SK-N-SH (cell line): Measurements from ENCODE around the gene OR52E8. TPM values are rescaled to one million over a fixed set of nuclear protein-coding genes. Genes with fewer than 3 reads are reported as not detected.

Source experiments
- CTCF ChIA-PET: fragments of 300-600, 350-600 bp; formaldehyde crosslinking; extraction: SDS; loops from one replicate; lab custom pipeline; 2021; lab: Yijun Ruan, JAX
- POLR2A ChIA-PET: fragments of 350-600 bp; sonication (Branson Sonifier 250); formaldehyde crosslinking; extraction: SDS; loops from one replicate; lab custom pipeline; 2020; ENCODE audit warnings: antibody characterized with exemption, inconsistent platforms; lab: Yijun Ruan, JAX
- DNase-seq: peaks from one replicate; pipeline ENCODE4 v3.0.0; 2012
- H2AFZ ChIP-seq: fragments of 200-600 bp; sonication (generic); 2 replicates; pipeline ENCODE4 v1.8.1; 2016; ENCODE audit warnings: antibody characterized with exemption, mild to moderate bottlenecking, low read depth
- H3F3A ChIP-seq: fragments of 200-600 bp; sonication (generic); replicated peaks from 2 replicates; pipeline ENCODE3; 2016; ENCODE audit warnings: antibody characterized with exemption, mild to moderate bottlenecking; ENCODE audit not compliant: insufficient read depth
- H3K27ac ChIP-seq, 2 experiments: fragments of 200-500 bp in 1 of 2; fragments of 200-600 bp in 1 of 2; sonication (Bioruptor generic) in 1 of 2; sonication (generic), shearing (Covaris generic) in 1 of 2; 2 replicates each; pipeline versions ENCODE4 v1.5.1 to v1.6.1; 2014 to 2016; ENCODE audit warnings: low read depth in 2 of 2, inconsistent platforms in 1 of 2, low read length in 1 of 2, mild to moderate bottlenecking in 1 of 2, mixed read lengths in 1 of 2
- H3K27me3 ChIP-seq: fragments of 200-600 bp; sonication (generic), shearing (Covaris generic); 2 replicates; pipeline ENCODE4 v1.6.1; 2016; ENCODE audit warnings: mixed run types; ENCODE audit not compliant: insufficient read depth
- H3K36me3 ChIP-seq, 2 experiments: fragments of 200-500 bp in 1 of 2; fragments of 200-600 bp in 1 of 2; sonication (Bioruptor generic) in 1 of 2; sonication (generic) in 1 of 2; replicated peaks in 1 of 2; 2 replicates each; pipeline versions ENCODE3 to v1.5.1; 2014 to 2016; ENCODE audit warnings: low read length in 1 of 2, mild to moderate bottlenecking in 1 of 2; ENCODE audit not compliant: insufficient read depth in 2 of 2, control insufficient read depth in 1 of 2
- H3K4me1 ChIP-seq, 2 experiments: fragments of 200-500 bp in 1 of 2; fragments of 200-600 bp in 1 of 2; sonication (Bioruptor generic) in 1 of 2; sonication (generic), shearing (Covaris generic) in 1 of 2; 2 replicates each; pipeline versions ENCODE4 v1.5.1 to v1.6.1; 2014 to 2016; ENCODE audit warnings: low read depth in 1 of 2, low read length in 1 of 2, mixed run types in 1 of 2; ENCODE audit not compliant: insufficient read depth in 2 of 2, control insufficient read depth in 1 of 2
- H3K4me2 ChIP-seq: fragments of 200-600 bp; sonication (generic), shearing (Covaris generic); 2 replicates; pipeline ENCODE4 v1.6.1; 2017; ENCODE audit warnings: mixed run types
- H3K4me3 ChIP-seq, 2 experiments: fragments of 200-500 bp in 1 of 2; fragments of 200-600 bp in 1 of 2; sonication (Bioruptor generic) in 1 of 2; sonication (generic), shearing (Covaris generic) in 1 of 2; 2 replicates each; pipeline versions ENCODE4 v1.5.1 to v1.8.1; 2014 to 2016; ENCODE audit warnings: low read depth in 2 of 2, inconsistent platforms in 1 of 2, low read length in 1 of 2, mild to moderate bottlenecking in 1 of 2, mixed read lengths in 1 of 2, moderate library complexity in 1 of 2
- H3K79me2 ChIP-seq: fragments of 200-600 bp; sonication (generic); 2 replicates; pipeline ENCODE4 v1.8.1; 2017; ENCODE audit warnings: mild to moderate bottlenecking; ENCODE audit not compliant: insufficient read depth
- H3K9ac ChIP-seq: fragments of 200-600 bp; sonication (generic); 2 replicates; pipeline ENCODE4 v1.6.1; 2017; ENCODE audit warnings: mixed run types
- H3K9me2 ChIP-seq: fragments of 200-600 bp; sonication (generic); 2 replicates; pipeline ENCODE4 v1.6.1; 2017; ENCODE audit warnings: mixed run types
- H3K9me3 ChIP-seq: fragments of 200-600 bp; sonication (generic); 2 replicates; pipeline ENCODE4 v1.6.1; 2017; ENCODE audit warnings: mixed run types, mild to moderate bottlenecking, moderate library complexity
- H4K20me1 ChIP-seq: fragments of 200-600 bp; sonication (generic); 2 replicates; pipeline ENCODE4 v1.6.1; 2017; ENCODE audit warnings: mild to moderate bottlenecking, mixed run types; ENCODE audit not compliant: insufficient read depth
- CTCF ChIP-seq: fragments of 200-600 bp; sonication (generic); IDR thresholded peaks from 2 replicates; pipeline ENCODE4 v1.6.1; 2017; ENCODE audit warnings: antibody characterized with exemption, mild to moderate bottlenecking, moderate library complexity
- ELF1 ChIP-seq: IDR thresholded peaks from 2 replicates; pipeline ENCODE4 v1.4.0; 2012
- EP300 ChIP-seq, 2 experiments: IDR thresholded peaks; 2 replicates each; pipeline versions ENCODE4 v1.4.0 to v1.6.1; 2012; ENCODE audit warnings: borderline replicate concordance in 1 of 2, low read depth in 1 of 2, low read length in 1 of 2
- FOXJ3 ChIP-seq: sonication (generic); formaldehyde crosslinking; IDR thresholded peaks from 2 replicates; pipeline ENCODE4 v1.5.1; 2020; ENCODE audit warnings: mild to moderate bottlenecking, missing genetic modification reagents
- GABPA ChIP-seq: IDR thresholded peaks from 2 replicates; pipeline ENCODE4 v1.4.0; 2012; ENCODE audit warnings: low read depth, mild to moderate bottlenecking
- GATA2 ChIP-seq: sonication (generic); formaldehyde crosslinking; IDR thresholded peaks from 2 replicates; pipeline ENCODE4 v1.5.0; 2020; ENCODE audit warnings: mild to moderate bottlenecking, missing genetic modification reagents
- IRF3 ChIP-seq: fragments of 150-350 bp; IDR thresholded peaks from 2 replicates; pipeline ENCODE4 v1.6.1; 2016; ENCODE audit warnings: mild to moderate bottlenecking, low read depth, low read length
- MEF2A ChIP-seq: IDR thresholded peaks from 2 replicates; pipeline ENCODE4 v1.4.0; 2012; ENCODE audit warnings: low read depth, borderline replicate concordance
- MXI1 ChIP-seq: IDR thresholded peaks from 2 replicates; pipeline ENCODE4 v1.6.1; 2012; ENCODE audit warnings: mild to moderate bottlenecking, low read depth, low read length, improper control_type of control experiment
- NRF1 ChIP-seq: IDR thresholded peaks from 2 replicates; pipeline ENCODE4 v1.6.1; 2012; ENCODE audit warnings: low read depth, mild to moderate bottlenecking, low read length
- PBX3 ChIP-seq: IDR thresholded peaks from 2 replicates; pipeline ENCODE4; 2012
- POLR2AphosphoS5 ChIP-seq: IDR thresholded peaks from 2 replicates; pipeline ENCODE4 v1.6.1; 2012; ENCODE audit warnings: low read depth, low read length
- REST ChIP-seq: IDR thresholded peaks from 2 replicates; pipeline ENCODE4 v1.6.1; 2012; ENCODE audit warnings: mild to moderate bottlenecking, low read depth, low read length, moderate library complexity
- RFX5 ChIP-seq: IDR thresholded peaks from 2 replicates; pipeline ENCODE4 v1.6.1; 2012; ENCODE audit warnings: mild to moderate bottlenecking, improper control_type of control experiment, low read length
- RXRA ChIP-seq: IDR thresholded peaks from 2 replicates; pipeline ENCODE4 v1.4.0; 2012; ENCODE audit warnings: low read depth, mild to moderate bottlenecking, borderline replicate concordance
- SIN3A ChIP-seq: IDR thresholded peaks from 2 replicates; pipeline ENCODE4 v1.6.1; 2012; ENCODE audit warnings: low read depth, mild to moderate bottlenecking, low read length, moderate library complexity, borderline replicate concordance
- SMC3 ChIP-seq: IDR thresholded peaks from 2 replicates; pipeline ENCODE4 v1.6.1; 2012; ENCODE audit warnings: low read depth, low read length, improper control_type of control experiment
- TEAD4 ChIP-seq: IDR thresholded peaks from 2 replicates; pipeline ENCODE4 v1.4.0; 2012; ENCODE audit warnings: mild to moderate bottlenecking, borderline replicate concordance; ENCODE audit not compliant: insufficient read depth
- YY1 ChIP-seq: IDR thresholded peaks from 2 replicates; pipeline ENCODE4 v1.4.0; 2012; ENCODE audit warnings: low read depth, mild to moderate bottlenecking
- WGBS: methylation state at CpG from one replicate; pipeline ENCODE4 v1.1.6; 2017; ENCODE audit warnings: low lambda C conversion rate; 5-methylcytosine and 5-hydroxymethylcytosine counted together
- polyA plus RNA-seq, 3 experiments: library from polyadenylated mRNA; depleted of rRNA; stranded (reverse); fragments of >200 nt; gene quantifications; 2 replicates each; pipeline ENCODE4 v1.2.3, GENCODE V29; 2012

OR52E8 gene
- polyA plus RNA-seq, 1 of the 3 experiments (the other 2 are of a cell fraction), result not detected

- TF ChIP-seq PBX3 (no peak), ELF1 (no peak), RXRA (no peak), YY1 (no peak), CTCF (no peak), NRF1 (no peak), SMC3 (no peak), GABPA (no peak), RFX5 (no peak), FOXJ3 (CRISPR knock-in tag) (no peak)
Measured at GRCh38 chr11:5831196-5831829, 26.2 kb downstream of the OR52E8 start (continued).

- no peak overlapping the region for H3K9ac ChIP-seq
- CTCF ChIA-PET, result no interaction called here
- no peaks in the 10 kb centered on the region for H4K20me1 ChIP-seq
- peaks cover 3% of the 10 kb centered on the region; the same call in 1 of the 2 replicates for H3K27me3 ChIP-seq
- H3K36me3 ChIP-seq, result no peaks in the 10 kb centered on the region
- no peaks in the 10 kb centered on the region for H3F3A ChIP-seq
- TF ChIP-seq IRF3 (no peak), SIN3A (no peak), GATA2 (CRISPR knock-in tag) (no peak), REST (no peak), ELF1 (no peak), EP300 (IDR thresholded peaks at IDR 0.05; ENCODE audit: borderline replicate concordance in 1 of 2, low read depth in 1 of 2, low read length in 1 of 2) (no peak), MEF2A (no peak), TEAD4 (no peak), SMC3 (no peak), POLR2AphosphoS5 (no peak), NRF1 (no peak), PBX3 (no peak), MXI1 (no peak)
- TF ChIP-seq, all 33 proteins: peak for 0
- H3K27ac ChIP-seq, result no peak overlapping the region
- peak overlapping the region; percentile 62; the same call in 1 of the 2 replicates for H2AFZ ChIP-seq
- 4% methylated on average over 1 of the region's 1 CpG for WGBS
- 0 out of 4 replicates have a peak overlapping the region, but pooled peaks of 1 of the 2 experiments have one; percentile 6 for H3K4me3 ChIP-seq
- no peak for DNase-seq
- H3K4me1 ChIP-seq, result no peaks in the 10 kb centered on the region
- no peaks in the 10 kb centered on the region for H3K9me3 ChIP-seq
- POLR2A ChIA-PET, result no interaction called here
- H3K79me2 ChIP-seq, result no peaks in the 10 kb centered on the region
- no peaks in the 10 kb centered on the region for H3K9me2 ChIP-seq
- H3K4me2 ChIP-seq, result peak overlapping the region; percentile 40
Measured at GRCh38 chr11:5818245-5818886, 39.1 kb downstream of the OR52E8 start.
